ENCODE measurements around the gene ILK. TPM values are rescaled to one million over a fixed set of nuclear protein-coding genes. Genes with fewer than 3 reads are reported as not detected.
A peak's percentile ranks its signal among the peaks of the same experiment; 100 is the strongest.

Gene ILK
- total and polyA plus RNA-seq, 10 donors: 71.4 to 194 (median 126) TPM

GRCh38 chr11:6642957-6643356 is 39.4 kb downstream of the ILK start:
- no peak for DNase-seq
- Histone ChIP-seq H3K4me3 (no peak overlapping the region), H3K36me3 (peaks cover 0 to 19% (median 9%) of the 10 kb centered on the region in 6 donors), H3K9me3 (no peaks in the 10 kb centered on the region), H3K4me1 (peaks cover 28 to 64% (median 49%) of the 10 kb centered on the region in 6 donors), H3K27ac (no peak overlapping the region), H3K27me3 (replicated peaks in 1 of 7) (no peaks in the 10 kb centered on the region)
- intact Hi-C loops (cut with DNase I; ENCODE audit: low total_unique reads): no loop called here
- 70 to 80% (median 76%) methylated on average over 7 of the region's 7 CpGs for WGBS, 5 donors
- TF ChIP-seq CTCF (IDR thresholded peaks at IDR 0.05 in 8 of 11, conservative IDR thresholded peaks at IDR 0.05 in 3 of 11) (no peak), POLR2AphosphoS5 (IDR thresholded peaks at IDR 0.05) (no peak), POLR2A (IDR thresholded peaks at IDR 0.05) (no peak)

- Histone ChIP-seq H3K36me3 (peaks cover 0 to 4% (median 1%) of the 10 kb centered on the region in 6 donors), H3K27me3 (replicated peaks in 1 of 7) (no peaks in the 10 kb centered on the region), H3K9me3 (no peaks in the 10 kb centered on the region), H3K4me1 (peaks cover 40 to 75% (median 49%) of the 10 kb centered on the region in 6 donors), H3K27ac (peak overlapping the region in 7 of 8 donors; percentile 59 to 89 (median 79)), H3K4me3 (peak overlapping the region in 1 of 8 donors; percentile 24)
- DNase-seq: peak; percentile 85
- 36 to 52% (median 41%) methylated on average over 12 of the region's 12 CpGs for WGBS, 5 donors
- intact Hi-C loops (cut with DNase I; ENCODE audit: low total_unique reads): no loop called here
- no peak for TF ChIP-seq CTCF (IDR thresholded peaks at IDR 0.05 in 8 of 11, conservative IDR thresholded peaks at IDR 0.05 in 3 of 11)
- TF ChIP-seq POLR2AphosphoS5 (IDR thresholded peaks at IDR 0.05): peak; percentile 5 to 66 (median 37)
- no peak for TF ChIP-seq POLR2A (IDR thresholded peaks at IDR 0.05)
These were observed 42.5 kb downstream of the ILK start for GRCh38 chr11:6646071-6646470.

GRCh38 chr11:6646576-6646917 is 43.0 kb downstream of the ILK start:
- Histone ChIP-seq H3K4me1 (peaks cover 40 to 78% (median 49%) of the 10 kb centered on the region in 6 donors), H3K36me3 (no peaks in the 10 kb centered on the region), H3K4me3 (peak overlapping the region in 1 of 8 donors; percentile 24), H3K27ac (peak overlapping the region; percentile 59 to 89 (median 76)), H3K9me3 (no peaks in the 10 kb centered on the region), H3K27me3 (replicated peaks in 1 of 7) (no peaks in the 10 kb centered on the region)
- TF ChIP-seq POLR2A (IDR thresholded peaks at IDR 0.05) (no peak), CTCF (IDR thresholded peaks at IDR 0.05 in 8 of 11, conservative IDR thresholded peaks at IDR 0.05 in 3 of 11) (no peak), POLR2AphosphoS5 (IDR thresholded peaks at IDR 0.05) (no peak)
- DNase-seq: no peak
- 24 to 36% (median 35%) methylated on average over 3 of the region's 3 CpGs for WGBS, 5 donors
- intact Hi-C loops (cut with DNase I; ENCODE audit: low total_unique reads): no loop called here

GRCh38 chr11:6646918-6647679 is 43.5 kb downstream of the ILK start:
- DNase-seq: peak; percentile 88
- Histone ChIP-seq H3K4me1 (peaks cover 40 to 84% (median 52%) of the 10 kb centered on the region in 6 donors), H3K36me3 (no peaks in the 10 kb centered on the region), H3K27ac (peak overlapping the region; percentile 59 to 89 (median 76)), H3K27me3 (replicated peaks in 1 of 7) (no peaks in the 10 kb centered on the region), H3K4me3 (peak overlapping the region in 1 of 8 donors; percentile 24), H3K9me3 (no peaks in the 10 kb centered on the region)
- intact Hi-C loops (cut with DNase I; ENCODE audit: low total_unique reads): no loop called here
- TF ChIP-seq POLR2AphosphoS5 (IDR thresholded peaks at IDR 0.05) (peak; percentile 42 to 60 (median 50)), POLR2A (IDR thresholded peaks at IDR 0.05) (no peak), CTCF (IDR thresholded peaks at IDR 0.05 in 8 of 11, conservative IDR thresholded peaks at IDR 0.05 in 3 of 11) (no peak)
- WGBS, 5 donors: 21 to 28% (median 24%) methylated on average over 9 of the region's 9 CpGs
